Measurements from ENCODE around the gene PXYLP1.

- TF ChIP-seq EZH2 (IDR thresholded peaks at IDR 0.05; ENCODE audit: borderline replicate concordance, control insufficient read depth, low read depth, low read length), result no peak
- no peak for TF ChIP-seq RBBP5 (conservative IDR thresholded peaks at IDR 0.05)
- TF ChIP-seq CTCF (IDR thresholded peaks at IDR 0.05 in 2 of 3, conservative IDR thresholded peaks at IDR 0.05 in 1 of 3; ENCODE audit: control insufficient read depth in 2 of 3, extremely low read depth in 1 of 3, insufficient read depth in 1 of 3, low read depth in 3 of 3, low read length in 3 of 3), result no peak
- no peak for TF ChIP-seq EP300 (IDR thresholded peaks at IDR 0.05; ENCODE audit: borderline replicate concordance in 1 of 2, control insufficient read depth in 1 of 2, low read depth in 2 of 2, low read length in 2 of 2)
- TF ChIP-seq HDAC2 (IDR thresholded peaks at IDR 0.05), result no peak
- TF ChIP-seq SP1 (IDR thresholded peaks at IDR 0.05; ENCODE audit: low read depth, low read length), result no peak
- TF ChIP-seq BACH1 (IDR thresholded peaks at IDR 0.05; ENCODE audit: borderline replicate concordance), result no peak
- TF ChIP-seq FOS (IDR thresholded peaks at IDR 0.05; ENCODE audit: borderline replicate concordance, extremely low read depth, insufficient read length), result no peak
- no peak for TF ChIP-seq USF2 (IDR thresholded peaks at IDR 0.05; ENCODE audit: borderline replicate concordance, low read depth, low read length)
- no peak for TF ChIP-seq ZNF274 (IDR thresholded peaks at IDR 0.05; ENCODE audit: insufficient read depth, insufficient read length)
- TF ChIP-seq ZNF384 (IDR thresholded peaks at IDR 0.05; ENCODE audit: borderline replicate concordance, low read depth, low read length), result no peak
- TF ChIP-seq YY1 (IDR thresholded peaks at IDR 0.05; ENCODE audit: low read depth, low read length), result no peak
These were observed 105.9 kb downstream of the PXYLP1 start for GRCh38 chr3:141337523-141337854.

Measured in GM12878 (cell line).